LNCAP (cell line): ENCODE results near the gene MSMB.

Experiments
- TF ChIP-seq, protein P1 (sequence below): fragments of 450-650 bp; IDR thresholded peaks from 2 replicates; pipeline ENCODE4 v1.5.1; 2017; ENCODE audit warnings: mild to moderate bottlenecking

The MSMB gene

DNA sequence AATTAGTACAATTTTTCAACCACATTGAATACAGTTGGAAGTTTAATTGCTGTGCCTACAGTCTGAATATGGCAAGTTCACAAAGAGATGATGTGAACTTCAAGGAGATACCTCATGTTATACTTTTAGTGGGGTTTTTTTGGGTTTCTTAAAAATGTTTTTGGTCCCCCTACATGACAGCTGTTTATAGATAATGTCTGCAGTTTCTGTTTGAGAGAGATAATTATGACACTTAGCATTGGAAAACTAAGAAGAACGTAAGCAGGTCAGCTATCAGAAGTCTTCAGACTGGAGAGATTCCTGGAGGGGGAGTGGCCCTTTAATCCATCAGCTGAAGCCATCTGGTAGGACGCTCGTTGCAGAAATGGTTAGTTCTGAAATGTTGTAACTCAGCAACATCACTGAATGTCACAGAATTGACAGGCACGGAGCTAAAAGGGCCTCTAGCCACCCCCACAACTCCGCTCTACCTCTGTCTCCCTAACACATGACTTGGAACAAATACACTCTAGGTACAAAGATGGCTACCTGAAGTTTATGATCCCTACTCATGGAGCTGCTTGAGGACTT is 44.8 kb downstream of the MSMB start:
- TF ChIP-seq, protein P1, sequence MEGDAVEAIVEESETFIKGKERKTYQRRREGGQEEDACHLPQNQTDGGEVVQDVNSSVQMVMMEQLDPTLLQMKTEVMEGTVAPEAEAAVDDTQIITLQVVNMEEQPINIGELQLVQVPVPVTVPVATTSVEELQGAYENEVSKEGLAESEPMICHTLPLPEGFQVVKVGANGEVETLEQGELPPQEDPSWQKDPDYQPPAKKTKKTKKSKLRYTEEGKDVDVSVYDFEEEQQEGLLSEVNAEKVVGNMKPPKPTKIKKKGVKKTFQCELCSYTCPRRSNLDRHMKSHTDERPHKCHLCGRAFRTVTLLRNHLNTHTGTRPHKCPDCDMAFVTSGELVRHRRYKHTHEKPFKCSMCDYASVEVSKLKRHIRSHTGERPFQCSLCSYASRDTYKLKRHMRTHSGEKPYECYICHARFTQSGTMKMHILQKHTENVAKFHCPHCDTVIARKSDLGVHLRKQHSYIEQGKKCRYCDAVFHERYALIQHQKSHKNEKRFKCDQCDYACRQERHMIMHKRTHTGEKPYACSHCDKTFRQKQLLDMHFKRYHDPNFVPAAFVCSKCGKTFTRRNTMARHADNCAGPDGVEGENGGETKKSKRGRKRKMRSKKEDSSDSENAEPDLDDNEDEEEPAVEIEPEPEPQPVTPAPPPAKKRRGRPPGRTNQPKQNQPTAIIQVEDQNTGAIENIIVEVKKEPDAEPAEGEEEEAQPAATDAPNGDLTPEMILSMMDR = no peak

DNA sequence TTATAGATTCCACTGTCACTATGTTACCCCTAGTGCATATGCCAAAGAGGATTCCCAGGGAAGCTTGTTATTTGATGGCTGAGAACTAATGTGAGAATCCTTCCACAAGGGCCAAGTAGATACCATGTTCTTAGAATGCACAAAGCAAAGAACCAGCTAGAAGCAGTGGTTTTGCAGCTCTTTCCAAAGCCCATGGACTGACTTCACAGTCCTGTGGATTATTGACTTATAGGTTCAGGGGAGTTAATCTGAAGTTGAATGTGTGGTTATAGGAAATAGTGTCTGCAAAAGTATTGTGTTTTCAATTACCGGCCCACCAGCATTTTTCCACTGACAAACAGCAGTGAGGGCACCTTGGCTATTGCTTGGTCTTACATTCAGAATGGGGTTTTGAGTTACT is 45.5 kb downstream of the MSMB start:
- TF ChIP-seq, protein P1 = no peak

DNA sequence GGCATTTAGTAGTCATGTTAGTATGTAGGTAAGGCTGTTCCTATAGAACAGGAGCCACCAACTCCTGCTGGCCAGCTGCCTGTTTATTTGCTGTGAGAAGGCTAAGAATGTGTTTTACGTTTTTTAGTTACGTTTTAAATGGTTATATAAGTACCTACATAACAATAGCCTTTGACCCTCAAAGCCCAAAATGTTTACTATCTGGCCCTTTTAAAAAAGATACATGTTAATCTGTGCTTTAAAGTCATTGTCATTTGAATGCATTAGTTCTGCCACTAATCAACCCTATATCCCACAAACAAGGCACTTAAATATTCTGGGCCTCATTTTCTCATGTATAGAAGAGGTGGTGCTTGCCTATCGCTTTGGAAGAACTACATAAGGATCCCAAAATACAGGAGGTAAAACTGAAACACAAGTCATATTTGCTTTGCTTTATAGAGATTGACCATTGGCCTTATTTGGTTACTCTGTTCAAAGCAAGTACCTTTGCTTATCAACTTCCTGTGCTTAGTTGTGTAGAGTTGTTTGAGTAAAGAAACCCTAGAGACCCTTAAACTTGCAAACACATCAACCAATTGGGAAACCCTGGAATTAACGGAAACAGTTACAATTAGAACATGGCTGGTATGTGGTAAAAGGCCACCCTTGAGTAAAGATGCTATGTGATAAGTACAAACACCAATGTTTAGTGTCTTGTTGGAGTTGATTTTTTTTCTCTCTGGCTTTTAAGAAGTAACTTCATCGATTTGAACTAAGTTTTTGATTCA is 47.9 kb downstream of the MSMB start:
- TF ChIP-seq, protein P1 = no peak

DNA sequence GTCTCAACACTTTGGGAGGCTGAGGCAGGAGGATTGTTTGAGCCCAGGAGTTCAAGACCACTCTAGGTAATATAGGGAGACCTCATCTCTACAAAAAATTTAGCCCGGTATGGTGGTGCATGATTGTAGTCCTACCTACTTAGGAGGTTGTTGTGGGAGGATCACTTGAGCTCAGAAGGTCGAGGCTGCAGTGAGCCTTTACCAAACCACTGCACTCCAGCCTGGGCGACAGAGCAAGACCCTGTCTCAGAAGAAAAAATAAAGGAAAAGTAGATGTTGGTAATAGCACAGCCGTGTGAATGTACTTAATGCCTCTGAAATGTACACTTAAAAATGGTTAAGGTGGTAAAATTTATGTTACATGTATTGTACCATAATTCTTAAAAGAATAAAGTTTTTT is 48.5 kb downstream of the MSMB start:
- TF ChIP-seq, protein P1 = no peak

DNA sequence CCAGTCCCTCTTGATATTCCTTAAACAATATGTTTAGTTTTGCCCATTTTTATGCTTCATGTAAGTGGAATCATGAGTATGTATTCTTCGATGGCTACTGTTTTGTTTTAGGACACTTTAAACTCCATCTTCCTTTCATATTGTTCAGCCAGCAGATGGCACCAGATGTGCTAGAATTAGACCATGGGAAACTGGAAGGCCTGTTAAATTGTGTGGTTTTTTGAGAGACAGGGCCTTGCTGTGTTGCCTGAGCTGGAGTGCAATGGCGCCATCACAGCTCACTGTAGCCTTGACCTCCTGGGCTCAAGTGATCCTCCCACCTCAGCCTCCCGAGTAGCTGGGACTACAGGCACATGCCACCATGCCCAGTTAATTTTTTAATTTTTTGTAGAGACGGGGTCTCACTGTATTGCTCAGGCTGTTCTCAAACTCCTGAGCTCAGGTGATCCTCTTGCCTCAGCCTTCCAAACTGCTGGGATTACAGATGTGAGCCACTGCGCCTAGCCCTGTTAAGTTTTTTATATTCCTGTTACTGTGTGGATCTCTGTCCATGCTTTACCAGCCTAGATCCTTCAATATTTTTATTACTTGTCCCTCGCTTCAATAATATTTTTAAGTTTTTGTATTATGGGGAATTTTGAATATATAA is 62.4 kb downstream of the MSMB start:
- TF ChIP-seq, protein P1 = peak; percentile 46; the same call in 1 of the 2 replicates
